ENCODE measurements around the gene LYPD6.

- no peak for TF ChIP-seq CTCF (IDR thresholded peaks at IDR 0.05)
- no peak for TF ChIP-seq POLR2A (IDR thresholded peaks at IDR 0.05)
Measured at GRCh38 chr2:149489452-149489851, 159.1 kb downstream of the LYPD6 start.
